Vagina (tissue), 2 donors: Measurements from ENCODE around the gene ABHD2.

Experiments used
- POLR2A ChIP-seq, 2 donors: fragments of 450-650 bp; IDR thresholded peaks; one replicate each; pipeline ENCODE4 v1.6.1; 2017; ENCODE audit warnings: antibody characterized with exemption in 2 of 2, mild to moderate bottlenecking in 2 of 2, moderate library complexity in 2 of 2
- TF ChIP-seq, protein P1 (sequence below), 3 experiments: fragments of 450-650 bp in 2 of 3; fragments of 200-600 bp in 1 of 3; sonication (generic) in 1 of 3; IDR thresholded peaks; one replicate each; pipeline ENCODE4 v1.5.1; 2017 to 2019; ENCODE audit warnings: antibody characterized with exemption in 3 of 3, mild to moderate bottlenecking in 2 of 3, moderate library complexity in 2 of 3

DNA sequence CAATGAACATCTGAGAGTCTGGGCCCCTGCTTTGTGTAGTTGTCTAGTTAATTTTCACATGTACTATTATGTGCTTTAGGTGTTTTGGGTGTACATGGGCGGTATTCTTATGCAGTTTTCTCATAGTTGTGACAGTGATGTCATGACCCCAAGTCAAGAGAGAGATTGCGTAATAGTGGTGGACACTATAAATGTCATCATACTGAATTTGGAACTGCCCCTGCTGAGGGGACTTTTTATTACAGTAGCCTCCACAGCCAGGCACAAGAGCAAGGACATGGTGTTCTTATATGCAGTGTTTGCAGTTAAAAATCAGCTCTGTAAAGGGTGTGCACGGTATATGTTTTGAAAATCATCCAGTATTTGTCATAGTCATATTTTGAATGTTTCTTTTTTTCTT lies 29.5 kb downstream of the ABHD2 start:
- TF ChIP-seq POLR2A (IDR thresholded peaks at IDR 0.05) = no peak
- TF ChIP-seq, protein P1, sequence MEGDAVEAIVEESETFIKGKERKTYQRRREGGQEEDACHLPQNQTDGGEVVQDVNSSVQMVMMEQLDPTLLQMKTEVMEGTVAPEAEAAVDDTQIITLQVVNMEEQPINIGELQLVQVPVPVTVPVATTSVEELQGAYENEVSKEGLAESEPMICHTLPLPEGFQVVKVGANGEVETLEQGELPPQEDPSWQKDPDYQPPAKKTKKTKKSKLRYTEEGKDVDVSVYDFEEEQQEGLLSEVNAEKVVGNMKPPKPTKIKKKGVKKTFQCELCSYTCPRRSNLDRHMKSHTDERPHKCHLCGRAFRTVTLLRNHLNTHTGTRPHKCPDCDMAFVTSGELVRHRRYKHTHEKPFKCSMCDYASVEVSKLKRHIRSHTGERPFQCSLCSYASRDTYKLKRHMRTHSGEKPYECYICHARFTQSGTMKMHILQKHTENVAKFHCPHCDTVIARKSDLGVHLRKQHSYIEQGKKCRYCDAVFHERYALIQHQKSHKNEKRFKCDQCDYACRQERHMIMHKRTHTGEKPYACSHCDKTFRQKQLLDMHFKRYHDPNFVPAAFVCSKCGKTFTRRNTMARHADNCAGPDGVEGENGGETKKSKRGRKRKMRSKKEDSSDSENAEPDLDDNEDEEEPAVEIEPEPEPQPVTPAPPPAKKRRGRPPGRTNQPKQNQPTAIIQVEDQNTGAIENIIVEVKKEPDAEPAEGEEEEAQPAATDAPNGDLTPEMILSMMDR (IDR thresholded peaks at IDR 0.05) = no peak
